ENCODE results near the gene TADA2B. TPM values are rescaled to one million over a fixed set of nuclear protein-coding genes. Genes with fewer than 3 reads are reported as not detected.

TADA2B gene
- total and polyA plus RNA-seq, 2 donors (not counting 1 experiment from before 2014, with no cell fraction given): 13.6 to 38.5 TPM

DNA sequence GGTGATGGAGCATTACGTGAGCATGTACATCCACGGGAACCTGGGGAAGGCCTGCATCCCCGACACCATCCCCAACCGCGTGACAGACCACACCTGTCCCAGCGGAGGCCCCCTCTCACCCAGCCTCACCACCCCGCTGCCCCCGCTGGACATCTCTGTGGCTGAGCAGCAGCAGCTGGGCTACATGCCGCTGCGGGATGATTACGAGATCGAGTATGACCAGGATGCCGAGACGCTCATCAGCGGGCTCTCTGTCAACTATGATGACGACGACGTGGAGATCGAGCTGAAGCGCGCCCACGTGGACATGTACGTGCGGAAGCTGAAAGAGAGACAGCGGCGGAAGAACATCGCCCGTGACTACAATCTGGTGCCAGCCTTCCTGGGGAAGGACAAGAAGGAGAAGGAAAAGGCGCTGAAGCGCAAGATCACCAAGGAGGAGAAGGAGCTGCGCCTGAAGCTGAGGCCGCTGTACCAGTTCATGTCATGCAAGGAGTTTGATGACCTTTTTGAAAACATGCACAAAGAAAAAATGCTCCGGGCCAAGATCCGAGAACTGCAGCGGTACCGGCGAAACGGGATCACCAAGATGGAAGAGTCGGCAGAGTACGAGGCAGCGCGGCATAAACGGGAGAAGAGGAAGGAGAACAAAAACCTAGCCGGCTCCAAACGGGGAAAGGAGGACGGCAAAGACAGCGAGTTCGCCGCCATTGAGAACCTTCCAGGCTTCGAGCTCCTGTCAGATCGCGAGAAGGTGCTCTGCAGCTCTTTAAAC, 11.1 kb downstream of the TADA2B start:
- H3K9me3 ChIP-seq (ENCODE audit: control extremely low read depth in 1 of 3, control insufficient read depth in 2 of 3, insufficient read depth in 1 of 3, low read length in 2 of 3): no peaks in the 10 kb centered on the region
- no peaks in the 10 kb centered on the region for H3K9me3 Mint-ChIP-seq (ENCODE audit: insufficient read depth)
- H3K4me1 ChIP-seq (ENCODE audit: control insufficient read depth in 2 of 2, insufficient read depth in 2 of 2, low read length in 2 of 2): peaks cover 0 to 13% of the 10 kb centered on the region in 2 donors
- H3K4me2 ChIP-seq (replicated peaks; ENCODE audit: low read depth, low read length, poor library complexity, severe bottlenecking): no peak overlapping the region
- H3K27ac Mint-ChIP-seq: no peak overlapping the region
- H3K9ac ChIP-seq (ENCODE audit: low read length): no peak overlapping the region
- H4K20me1 ChIP-seq (ENCODE audit: control insufficient read depth, insufficient read depth, low read length, poor library complexity, severe bottlenecking): peaks cover 85% of the 10 kb centered on the region
- no peak for ATAC-seq (ENCODE audit: low read depth)
- H3K4me1 Mint-ChIP-seq: peaks cover 24% of the 10 kb centered on the region
- H3K27me3 Mint-ChIP-seq: no peaks in the 10 kb centered on the region
- DNase-seq: no peak
- WGBS (ENCODE audit: insufficient coverage): 97% methylated on average over 50 of the region's 52 CpGs
- no peak overlapping the region for H3K27ac ChIP-seq (ENCODE audit: low read length in 2 of 2)
- no peaks in the 10 kb centered on the region for H3K27me3 ChIP-seq (replicated peaks in 1 of 4; ENCODE audit: control extremely low read depth in 1 of 4, control insufficient read depth in 3 of 4, insufficient read depth in 4 of 4, low read length in 3 of 4)
- CTCF ChIA-PET: interaction anchor here (1.1 kb wide), 1 partner anchor 17 kb away, joined by 6 read pairs; no protein-coding TSS in a partner anchor
- no peak overlapping the region for H3K4me3 ChIP-seq (ENCODE audit: control extremely low read depth in 1 of 5, extremely low read depth in 1 of 5, insufficient read depth in 1 of 5, low read depth in 2 of 5, low read length in 4 of 5)
- no peak overlapping the region for H3K4me3 Mint-ChIP-seq
- intact Hi-C loops (cut with micrococcal nuclease): no loop called here
- POLR2A ChIA-PET: no interaction called here
- H2AFZ ChIP-seq (ENCODE audit: insufficient read depth, low read depth, low read length, poor library complexity, severe bottlenecking): no peak overlapping the region
- peaks cover 69% of the 10 kb centered on the region for H3K79me2 ChIP-seq (ENCODE audit: control insufficient read depth, insufficient read depth, low read length)
- H3K36me3 ChIP-seq (replicated peaks in 1 of 2; ENCODE audit: control extremely low read depth in 1 of 2, control insufficient read depth in 1 of 2, extremely low read depth in 1 of 2, insufficient read depth in 2 of 2, low read length in 1 of 2): peaks cover 1 to 56% of the 10 kb centered on the region in 2 experiments
- TF ChIP-seq EZH2 (IDR thresholded peaks at IDR 0.05; ENCODE audit: borderline replicate concordance, insufficient read depth, low read depth, low read length, poor library complexity, severe bottlenecking): no peak
- TF ChIP-seq, protein P1, sequence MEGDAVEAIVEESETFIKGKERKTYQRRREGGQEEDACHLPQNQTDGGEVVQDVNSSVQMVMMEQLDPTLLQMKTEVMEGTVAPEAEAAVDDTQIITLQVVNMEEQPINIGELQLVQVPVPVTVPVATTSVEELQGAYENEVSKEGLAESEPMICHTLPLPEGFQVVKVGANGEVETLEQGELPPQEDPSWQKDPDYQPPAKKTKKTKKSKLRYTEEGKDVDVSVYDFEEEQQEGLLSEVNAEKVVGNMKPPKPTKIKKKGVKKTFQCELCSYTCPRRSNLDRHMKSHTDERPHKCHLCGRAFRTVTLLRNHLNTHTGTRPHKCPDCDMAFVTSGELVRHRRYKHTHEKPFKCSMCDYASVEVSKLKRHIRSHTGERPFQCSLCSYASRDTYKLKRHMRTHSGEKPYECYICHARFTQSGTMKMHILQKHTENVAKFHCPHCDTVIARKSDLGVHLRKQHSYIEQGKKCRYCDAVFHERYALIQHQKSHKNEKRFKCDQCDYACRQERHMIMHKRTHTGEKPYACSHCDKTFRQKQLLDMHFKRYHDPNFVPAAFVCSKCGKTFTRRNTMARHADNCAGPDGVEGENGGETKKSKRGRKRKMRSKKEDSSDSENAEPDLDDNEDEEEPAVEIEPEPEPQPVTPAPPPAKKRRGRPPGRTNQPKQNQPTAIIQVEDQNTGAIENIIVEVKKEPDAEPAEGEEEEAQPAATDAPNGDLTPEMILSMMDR (IDR thresholded peaks at IDR 0.05): no peak

Data from B cell (primary cell).